Erythroblast (primary cell): ENCODE data around the gene SUCO.

Experiments
- GATA1 ChIP-seq: IDR thresholded peaks from 2 replicates; pipeline ENCODE4 v1.6.1; 2011; ENCODE audit warnings: low read depth, mild to moderate bottlenecking, control low read depth, low read length, moderate library complexity
- POLR2A ChIP-seq: IDR thresholded peaks from 2 replicates; pipeline ENCODE4 v1.6.1; 2011; ENCODE audit warnings: mild to moderate bottlenecking, low read length

- TF ChIP-seq POLR2A = no peak
- TF ChIP-seq GATA1 = no peak
Measured at GRCh38 chr1:172537366-172537765, 4.4 kb downstream of the SUCO start.
